HepG2 (cell line): ENCODE data around the gene SPATC1L. TPM values are rescaled to one million over a fixed set of nuclear protein-coding genes. Genes with fewer than 3 reads are reported as not detected.

Source experiments
- ASH2L ChIP-seq: fragments of 300-600, 200-600 bp; sonication (generic); IDR thresholded peaks from 2 replicates; pipeline ENCODE4 v1.7.0; 2017; ENCODE audit warnings: low read depth, mild to moderate bottlenecking, moderate library complexity, mixed read lengths, low read length; ENCODE audit not compliant: insufficient read length
- CENPX ChIP-seq: sonication (generic); formaldehyde crosslinking; IDR thresholded peaks from 2 replicates; pipeline ENCODE4 v1.9.0; 2021; ENCODE audit warnings: mild to moderate bottlenecking, missing genetic modification reagents, moderate library complexity
- EP300 ChIP-seq, 3 experiments: sonication (generic) in 1 of 3; formaldehyde crosslinking in 1 of 3; IDR thresholded peaks; 2 replicates each; pipeline versions ENCODE4 v1.5.1 to v1.6.1; 2011 to 2020; ENCODE audit warnings: low read depth in 2 of 3, low read length in 2 of 3, borderline replicate concordance in 1 of 3, improper control_type of control experiment in 1 of 3, mild to moderate bottlenecking in 1 of 3, missing genetic modification reagents in 1 of 3, moderate library complexity in 1 of 3
- HNRNPH1 ChIP-seq: fragments of 200-400 bp; formaldehyde crosslinking; optimal IDR thresholded peaks from 2 replicates; pipeline ENCODE3; 2017; ENCODE audit warnings: mild to moderate bottlenecking, low read depth, low read length
- KMT2B ChIP-seq: IDR thresholded peaks from 2 replicates; pipeline ENCODE4 v1.6.1; 2016; ENCODE audit warnings: missing genetic modification reagents, missing compliant biosample characterization
- MEIS1 ChIP-seq: sonication (generic); formaldehyde crosslinking; IDR thresholded peaks from 2 replicates; pipeline ENCODE4 v1.9.0; 2021; ENCODE audit warnings: mild to moderate bottlenecking, missing genetic modification reagents, moderate library complexity, borderline replicate concordance
- NR1H2 ChIP-seq: sonication (generic); formaldehyde crosslinking; IDR thresholded peaks from 2 replicates; pipeline ENCODE4 v1.8.1; 2022; ENCODE audit warnings: low read depth, missing genetic modification reagents, borderline replicate concordance
- PAX8 ChIP-seq: sonication (generic); formaldehyde crosslinking; IDR thresholded peaks from 2 replicates; pipeline ENCODE4 v1.8.0; 2022; ENCODE audit warnings: mild to moderate bottlenecking, missing genetic modification reagents, borderline replicate concordance
- POGZ ChIP-seq: sonication (generic); formaldehyde crosslinking; IDR thresholded peaks from 2 replicates; pipeline ENCODE4 v1.4.0; 2020; ENCODE audit warnings: mild to moderate bottlenecking, missing genetic modification reagents
- RFX5 ChIP-seq: IDR thresholded peaks from 2 replicates; pipeline ENCODE4 v1.6.1; 2011; ENCODE audit warnings: low read depth, low read length, improper control_type of control experiment
- SALL1 ChIP-seq: sonication (generic); formaldehyde crosslinking; IDR thresholded peaks from 2 replicates; pipeline ENCODE4 v1.8.0; 2022; ENCODE audit warnings: mild to moderate bottlenecking, missing genetic modification reagents
- TGIF2 ChIP-seq: IDR thresholded peaks from 2 replicates; pipeline ENCODE4 v1.6.1; 2016; ENCODE audit warnings: control low read depth, missing compliant biosample characterization
- ZBTB3 ChIP-seq: sonication (generic); formaldehyde crosslinking; IDR thresholded peaks from 2 replicates; pipeline ENCODE4 v1.4.0; 2020; ENCODE audit warnings: low read depth, mild to moderate bottlenecking, moderate library complexity, missing genetic modification reagents, borderline replicate concordance
- ZBTB38 ChIP-seq: sonication (generic); formaldehyde crosslinking; IDR thresholded peaks from 2 replicates; pipeline ENCODE4 v1.5.1; 2020; ENCODE audit warnings: mild to moderate bottlenecking, missing genetic modification reagents
- ZNF121 ChIP-seq: sonication (generic); formaldehyde crosslinking; IDR thresholded peaks from 2 replicates; pipeline ENCODE4 v1.5.0; 2020; ENCODE audit warnings: mild to moderate bottlenecking, missing genetic modification reagents
- ZNF256 ChIP-seq: sonication (generic); formaldehyde crosslinking; conservative IDR thresholded peaks from 2 replicates; pipeline ENCODE4 v1.4.0; 2020; ENCODE audit warnings: missing genetic modification reagents
- ZNF431 ChIP-seq: sonication (generic); formaldehyde crosslinking; IDR thresholded peaks from 2 replicates; pipeline ENCODE4 v1.9.0; 2022; ENCODE audit warnings: missing genetic modification reagents, low read depth, mild to moderate bottlenecking, borderline replicate concordance
- ZNF432 ChIP-seq: sonication (generic); formaldehyde crosslinking; IDR thresholded peaks from 2 replicates; pipeline ENCODE4 v1.5.0; 2020; ENCODE audit warnings: missing genetic modification reagents, mild to moderate bottlenecking, borderline replicate concordance
- ZNF557 ChIP-seq: sonication (generic); formaldehyde crosslinking; IDR thresholded peaks from 2 replicates; pipeline ENCODE4 v1.4.0; 2020; ENCODE audit warnings: missing genetic modification reagents
- polyA plus RNA-seq, 8 experiments: library from polyadenylated mRNA; depleted of rRNA in 3 of 8; stranded (reverse) in 7 of 8; unstranded in 1 of 8; fragments of >200 nt; fragmentation: Illumina TruSeq in 4 of 8; extraction: Trizol in 4 of 8; gene quantifications; 2 replicates each; pipeline versions ENCODE4 v1.2.1 to v1.2.3, GENCODE V29; 2011 to 2016; ENCODE audit warnings: low read depth in 4 of 8, missing spikeins in 1 of 8, mixed read lengths in 1 of 8; ENCODE audit not compliant: insufficient read depth in 1 of 8
- total RNA-seq, 5 experiments: library from RNA; depleted of rRNA; stranded (reverse); fragments of >200 nt; fragmentation: Illumina TruSeq; extraction: Trizol; gene quantifications; 2 replicates each; pipeline ENCODE4 v1.2.3, GENCODE V29; 2016; ENCODE audit warnings: low read depth in 1 of 5
- TF ChIP-seq, protein P1 (sequence below): sonication (generic); formaldehyde crosslinking; IDR thresholded peaks from 2 replicates; pipeline ENCODE4 v1.4.0; 2020; ENCODE audit warnings: missing genetic modification reagents, borderline replicate concordance
- TF ChIP-seq, protein P2 (sequence below): sonication (generic); formaldehyde crosslinking; IDR thresholded peaks from 2 replicates; pipeline ENCODE4 v1.4.0; 2020; ENCODE audit warnings: missing genetic modification reagents

The SPATC1L gene
- total and polyA plus RNA-seq, 2 of the 13 experiments (the other 11 are each of a cell fraction or from before 2014, with no cell fraction given) = 1.4 to 3.3 TPM

DNA sequence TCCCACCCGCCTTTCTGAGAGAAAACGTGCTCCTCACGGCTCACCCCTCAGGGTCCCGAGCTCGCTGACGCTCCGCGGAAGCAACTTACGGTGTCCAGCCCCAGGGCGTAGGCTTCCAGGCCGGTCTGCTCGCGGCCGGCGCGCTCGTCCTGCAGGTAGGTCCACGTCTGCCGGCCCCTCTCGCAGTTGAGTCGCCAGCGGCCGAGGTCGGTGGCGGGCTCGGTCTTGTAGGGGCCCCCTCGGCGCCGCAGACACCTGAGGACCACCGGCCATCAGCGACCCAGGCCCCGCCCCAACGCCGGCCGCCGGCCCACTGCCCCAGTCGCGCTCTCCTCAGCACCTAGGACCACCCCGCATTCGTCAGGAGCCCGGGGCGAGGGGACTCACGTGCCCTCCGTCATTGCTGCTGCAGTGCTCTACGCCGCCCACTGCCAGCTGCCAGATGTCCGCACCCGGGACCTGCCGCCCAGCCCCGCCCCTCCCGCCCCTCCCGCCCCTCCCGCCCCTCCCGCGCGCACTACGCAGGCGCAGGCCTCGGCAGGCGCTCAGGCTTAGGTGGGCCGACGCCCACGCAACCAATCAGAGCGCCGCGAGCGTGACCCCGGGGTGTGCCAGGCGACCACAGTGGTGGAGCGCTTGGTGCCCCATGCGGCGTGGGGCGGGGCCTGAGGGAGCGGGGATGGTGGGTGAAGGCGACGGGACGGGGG is 44.2 kb upstream of the SPATC1L start, which contains the start of gene LSS (continued):
- TF ChIP-seq SALL1 (CRISPR knock-in tag) (peak; percentile 45), RFX5 (no peak), ZNF431 (CRISPR knock-in tag) (peak; percentile 47; the same call in 1 of the 2 replicates), TGIF2 (peak; percentile 53; the same call in 1 of the 2 replicates), ASH2L (peak; percentile 29), MEIS1 (CRISPR knock-in tag) (no peak), ZBTB3 (CRISPR knock-in tag) (0 out of 2 replicates have a peak, but pooled peaks have one; percentile 3), HNRNPH1 (no peak), ZNF121 (CRISPR knock-in tag) (no peak), ZNF256 (no peak), KMT2B (CRISPR knock-in tag) (0 out of 2 replicates have a peak, but pooled peaks have one; percentile 51), CENPX (CRISPR knock-in tag) (no peak), ZNF432 (CRISPR knock-in tag) (no peak), POGZ (CRISPR knock-in tag) (peak; percentile 3; the same call in 1 of the 2 replicates), PAX8 (0 out of 2 replicates have a peak, but pooled peaks have one; percentile 19), EP300 (IDR thresholded peaks at IDR 0.05; ENCODE audit: low read depth in 2 of 2, low read length in 2 of 2) (no peak), EP300 (CRISPR knock-in tag; IDR thresholded peaks at IDR 0.05; ENCODE audit: borderline replicate concordance) (no peak; the same call in 1 of the 2 replicates), ZNF557 (no peak), NR1H2 (CRISPR knock-in tag) (0 out of 2 replicates have a peak, but pooled peaks have one; percentile 62), ZBTB38 (CRISPR knock-in tag) (0 out of 2 replicates have a peak, but pooled peaks have one; percentile 50)
- TF ChIP-seq, protein P1, sequence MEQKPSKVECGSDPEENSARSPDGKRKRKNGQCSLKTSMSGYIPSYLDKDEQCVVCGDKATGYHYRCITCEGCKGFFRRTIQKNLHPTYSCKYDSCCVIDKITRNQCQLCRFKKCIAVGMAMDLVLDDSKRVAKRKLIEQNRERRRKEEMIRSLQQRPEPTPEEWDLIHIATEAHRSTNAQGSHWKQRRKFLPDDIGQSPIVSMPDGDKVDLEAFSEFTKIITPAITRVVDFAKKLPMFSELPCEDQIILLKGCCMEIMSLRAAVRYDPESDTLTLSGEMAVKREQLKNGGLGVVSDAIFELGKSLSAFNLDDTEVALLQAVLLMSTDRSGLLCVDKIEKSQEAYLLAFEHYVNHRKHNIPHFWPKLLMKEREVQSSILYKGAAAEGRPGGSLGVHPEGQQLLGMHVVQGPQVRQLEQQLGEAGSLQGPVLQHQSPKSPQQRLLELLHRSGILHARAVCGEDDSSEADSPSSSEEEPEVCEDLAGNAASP = 0 out of 2 replicates have a peak, but pooled peaks have one; percentile 37
- TF ChIP-seq, protein P2, sequence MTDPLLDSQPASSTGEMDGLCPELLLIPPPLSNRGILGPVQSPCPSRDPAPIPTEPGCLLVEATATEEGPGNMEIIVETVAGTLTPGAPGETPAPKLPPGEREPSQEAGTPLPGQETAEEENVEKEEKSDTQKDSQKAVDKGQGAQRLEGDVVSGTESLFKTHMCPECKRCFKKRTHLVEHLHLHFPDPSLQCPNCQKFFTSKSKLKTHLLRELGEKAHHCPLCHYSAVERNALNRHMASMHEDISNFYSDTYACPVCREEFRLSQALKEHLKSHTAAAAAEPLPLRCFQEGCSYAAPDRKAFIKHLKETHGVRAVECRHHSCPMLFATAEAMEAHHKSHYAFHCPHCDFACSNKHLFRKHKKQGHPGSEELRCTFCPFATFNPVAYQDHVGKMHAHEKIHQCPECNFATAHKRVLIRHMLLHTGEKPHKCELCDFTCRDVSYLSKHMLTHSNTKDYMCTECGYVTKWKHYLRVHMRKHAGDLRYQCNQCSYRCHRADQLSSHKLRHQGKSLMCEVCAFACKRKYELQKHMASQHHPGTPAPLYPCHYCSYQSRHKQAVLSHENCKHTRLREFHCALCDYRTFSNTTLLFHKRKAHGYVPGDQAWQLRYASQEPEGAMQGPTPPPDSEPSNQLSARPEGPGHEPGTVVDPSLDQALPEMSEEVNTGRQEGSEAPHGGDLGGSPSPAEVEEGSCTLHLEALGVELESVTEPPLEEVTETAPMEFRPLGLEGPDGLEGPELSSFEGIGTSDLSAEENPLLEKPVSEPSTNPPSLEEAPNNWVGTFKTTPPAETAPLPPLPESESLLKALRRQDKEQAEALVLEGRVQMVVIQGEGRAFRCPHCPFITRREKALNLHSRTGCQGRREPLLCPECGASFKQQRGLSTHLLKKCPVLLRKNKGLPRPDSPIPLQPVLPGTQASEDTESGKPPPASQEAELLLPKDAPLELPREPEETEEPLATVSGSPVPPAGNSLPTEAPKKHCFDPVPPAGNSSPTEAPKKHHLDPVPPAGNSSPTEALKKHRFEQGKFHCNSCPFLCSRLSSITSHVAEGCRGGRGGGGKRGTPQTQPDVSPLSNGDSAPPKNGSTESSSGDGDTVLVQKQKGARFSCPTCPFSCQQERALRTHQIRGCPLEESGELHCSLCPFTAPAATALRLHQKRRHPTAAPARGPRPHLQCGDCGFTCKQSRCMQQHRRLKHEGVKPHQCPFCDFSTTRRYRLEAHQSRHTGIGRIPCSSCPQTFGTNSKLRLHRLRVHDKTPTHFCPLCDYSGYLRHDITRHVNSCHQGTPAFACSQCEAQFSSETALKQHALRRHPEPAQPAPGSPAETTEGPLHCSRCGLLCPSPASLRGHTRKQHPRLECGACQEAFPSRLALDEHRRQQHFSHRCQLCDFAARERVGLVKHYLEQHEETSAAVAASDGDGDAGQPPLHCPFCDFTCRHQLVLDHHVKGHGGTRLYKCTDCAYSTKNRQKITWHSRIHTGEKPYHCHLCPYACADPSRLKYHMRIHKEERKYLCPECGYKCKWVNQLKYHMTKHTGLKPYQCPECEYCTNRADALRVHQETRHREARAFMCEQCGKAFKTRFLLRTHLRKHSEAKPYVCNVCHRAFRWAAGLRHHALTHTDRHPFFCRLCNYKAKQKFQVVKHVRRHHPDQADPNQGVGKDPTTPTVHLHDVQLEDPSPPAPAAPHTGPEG (CRISPR knock-in tag) = 0 out of 2 replicates have a peak, but pooled peaks have one; percentile 44
